ENCODE measurements around the gene PRX. TPM values are rescaled to one million over a fixed set of nuclear protein-coding genes. Genes with fewer than 3 reads are reported as not detected.

The PRX gene
- total and polyA plus RNA-seq, 9 of the 15 experiments (the other 6 are each of a cell fraction or from before 2014, with no cell fraction given) = 0.65 to 3.5 (median 1.7) TPM; not detected in 2

DNA sequence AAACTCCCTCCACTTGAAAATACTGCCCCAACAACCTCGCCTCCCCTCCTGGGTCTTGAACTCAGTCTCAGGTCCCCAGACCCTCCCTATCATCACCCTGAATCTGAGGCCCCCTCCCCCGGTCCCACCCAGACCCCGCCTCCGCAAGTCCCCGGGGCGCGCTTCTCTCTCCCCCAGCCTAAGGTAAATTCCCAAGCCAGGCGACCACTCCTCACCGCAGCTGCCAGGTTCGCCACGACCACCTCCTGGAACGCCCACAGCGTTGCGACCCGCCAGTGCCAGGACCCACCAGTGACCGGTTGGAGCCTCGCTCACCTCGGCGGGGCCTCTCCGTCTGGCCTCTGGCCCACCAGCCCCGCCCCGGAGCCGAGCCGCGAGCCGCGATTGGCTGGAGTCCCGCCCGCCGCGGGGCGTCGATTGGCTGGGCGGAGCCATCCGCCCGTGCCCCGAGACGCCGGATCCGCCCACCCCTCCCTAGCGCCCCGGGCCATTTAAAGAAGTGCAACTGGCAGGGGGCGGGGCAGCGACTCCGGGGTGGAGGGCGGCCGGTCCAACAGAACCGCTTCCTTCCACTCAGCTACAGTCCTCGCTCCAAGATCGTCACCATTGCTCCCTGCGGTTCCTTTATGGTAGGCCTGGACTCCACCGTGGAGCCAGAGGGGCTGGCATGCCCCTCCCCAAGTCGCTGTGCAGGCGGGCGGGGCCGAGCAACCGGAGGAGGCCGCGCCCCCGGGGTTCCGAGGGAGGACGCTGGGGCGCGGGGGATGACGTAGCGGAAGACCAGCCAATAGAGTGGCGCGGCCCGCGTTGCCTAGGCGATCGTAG lies 31.0 kb upstream of the PRX start, which contains the start of gene SERTAD3 (continued):
- TF ChIP-seq, protein P1, sequence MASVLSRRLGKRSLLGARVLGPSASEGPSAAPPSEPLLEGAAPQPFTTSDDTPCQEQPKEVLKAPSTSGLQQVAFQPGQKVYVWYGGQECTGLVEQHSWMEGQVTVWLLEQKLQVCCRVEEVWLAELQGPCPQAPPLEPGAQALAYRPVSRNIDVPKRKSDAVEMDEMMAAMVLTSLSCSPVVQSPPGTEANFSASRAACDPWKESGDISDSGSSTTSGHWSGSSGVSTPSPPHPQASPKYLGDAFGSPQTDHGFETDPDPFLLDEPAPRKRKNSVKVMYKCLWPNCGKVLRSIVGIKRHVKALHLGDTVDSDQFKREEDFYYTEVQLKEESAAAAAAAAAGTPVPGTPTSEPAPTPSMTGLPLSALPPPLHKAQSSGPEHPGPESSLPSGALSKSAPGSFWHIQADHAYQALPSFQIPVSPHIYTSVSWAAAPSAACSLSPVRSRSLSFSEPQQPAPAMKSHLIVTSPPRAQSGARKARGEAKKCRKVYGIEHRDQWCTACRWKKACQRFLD (CRISPR knock-in tag; IDR thresholded peaks at IDR 0.05) = 0 out of 2 replicates have a peak, but pooled peaks have one; percentile 21
- TF ChIP-seq HOXB6 (CRISPR knock-in tag; IDR thresholded peaks at IDR 0.05; ENCODE audit: borderline replicate concordance) = no peak
- TF ChIP-seq SUPT5H (IDR thresholded peaks at IDR 0.05) = peak; percentile 91
- peak; percentile 81 for TF ChIP-seq ATF1 (CRISPR knock-in tag; IDR thresholded peaks at IDR 0.05)
- TF ChIP-seq ATF1 (tag; IDR thresholded peaks at IDR 0.05) = peak; percentile 95
- no peak for TF ChIP-seq ZNF778 (CRISPR knock-in tag; IDR thresholded peaks at IDR 0.05)
- TF ChIP-seq EGR1 (conservative IDR thresholded peaks at IDR 0.05) = peak; percentile 56
- TF ChIP-seq GATAD2A (IDR thresholded peaks at IDR 0.05) = no peak
- no peak for TF ChIP-seq RBM22 (IDR thresholded peaks at IDR 0.05; ENCODE audit: low read depth, low read length, poor library complexity, severe bottlenecking)
- no peak for TF ChIP-seq PHTF2 (CRISPR knock-in tag; IDR thresholded peaks at IDR 0.05)
- TF ChIP-seq, protein P2, sequence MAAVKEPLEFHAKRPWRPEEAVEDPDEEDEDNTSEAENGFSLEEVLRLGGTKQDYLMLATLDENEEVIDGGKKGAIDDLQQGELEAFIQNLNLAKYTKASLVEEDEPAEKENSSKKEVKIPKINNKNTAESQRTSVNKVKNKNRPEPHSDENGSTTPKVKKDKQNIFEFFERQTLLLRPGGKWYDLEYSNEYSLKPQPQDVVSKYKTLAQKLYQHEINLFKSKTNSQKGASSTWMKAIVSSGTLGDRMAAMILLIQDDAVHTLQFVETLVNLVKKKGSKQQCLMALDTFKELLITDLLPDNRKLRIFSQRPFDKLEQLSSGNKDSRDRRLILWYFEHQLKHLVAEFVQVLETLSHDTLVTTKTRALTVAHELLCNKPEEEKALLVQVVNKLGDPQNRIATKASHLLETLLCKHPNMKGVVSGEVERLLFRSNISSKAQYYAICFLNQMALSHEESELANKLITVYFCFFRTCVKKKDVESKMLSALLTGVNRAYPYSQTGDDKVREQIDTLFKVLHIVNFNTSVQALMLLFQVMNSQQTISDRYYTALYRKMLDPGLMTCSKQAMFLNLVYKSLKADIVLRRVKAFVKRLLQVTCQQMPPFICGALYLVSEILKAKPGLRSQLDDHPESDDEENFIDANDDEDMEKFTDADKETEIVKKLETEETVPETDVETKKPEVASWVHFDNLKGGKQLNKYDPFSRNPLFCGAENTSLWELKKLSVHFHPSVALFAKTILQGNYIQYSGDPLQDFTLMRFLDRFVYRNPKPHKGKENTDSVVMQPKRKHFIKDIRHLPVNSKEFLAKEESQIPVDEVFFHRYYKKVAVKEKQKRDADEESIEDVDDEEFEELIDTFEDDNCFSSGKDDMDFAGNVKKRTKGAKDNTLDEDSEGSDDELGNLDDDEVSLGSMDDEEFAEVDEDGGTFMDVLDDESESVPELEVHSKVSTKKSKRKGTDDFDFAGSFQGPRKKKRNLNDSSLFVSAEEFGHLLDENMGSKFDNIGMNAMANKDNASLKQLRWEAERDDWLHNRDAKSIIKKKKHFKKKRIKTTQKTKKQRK (IDR thresholded peaks at IDR 0.05; ENCODE audit: borderline replicate concordance, low read depth, low read length) = no peak
- TF ChIP-seq, protein P3, sequence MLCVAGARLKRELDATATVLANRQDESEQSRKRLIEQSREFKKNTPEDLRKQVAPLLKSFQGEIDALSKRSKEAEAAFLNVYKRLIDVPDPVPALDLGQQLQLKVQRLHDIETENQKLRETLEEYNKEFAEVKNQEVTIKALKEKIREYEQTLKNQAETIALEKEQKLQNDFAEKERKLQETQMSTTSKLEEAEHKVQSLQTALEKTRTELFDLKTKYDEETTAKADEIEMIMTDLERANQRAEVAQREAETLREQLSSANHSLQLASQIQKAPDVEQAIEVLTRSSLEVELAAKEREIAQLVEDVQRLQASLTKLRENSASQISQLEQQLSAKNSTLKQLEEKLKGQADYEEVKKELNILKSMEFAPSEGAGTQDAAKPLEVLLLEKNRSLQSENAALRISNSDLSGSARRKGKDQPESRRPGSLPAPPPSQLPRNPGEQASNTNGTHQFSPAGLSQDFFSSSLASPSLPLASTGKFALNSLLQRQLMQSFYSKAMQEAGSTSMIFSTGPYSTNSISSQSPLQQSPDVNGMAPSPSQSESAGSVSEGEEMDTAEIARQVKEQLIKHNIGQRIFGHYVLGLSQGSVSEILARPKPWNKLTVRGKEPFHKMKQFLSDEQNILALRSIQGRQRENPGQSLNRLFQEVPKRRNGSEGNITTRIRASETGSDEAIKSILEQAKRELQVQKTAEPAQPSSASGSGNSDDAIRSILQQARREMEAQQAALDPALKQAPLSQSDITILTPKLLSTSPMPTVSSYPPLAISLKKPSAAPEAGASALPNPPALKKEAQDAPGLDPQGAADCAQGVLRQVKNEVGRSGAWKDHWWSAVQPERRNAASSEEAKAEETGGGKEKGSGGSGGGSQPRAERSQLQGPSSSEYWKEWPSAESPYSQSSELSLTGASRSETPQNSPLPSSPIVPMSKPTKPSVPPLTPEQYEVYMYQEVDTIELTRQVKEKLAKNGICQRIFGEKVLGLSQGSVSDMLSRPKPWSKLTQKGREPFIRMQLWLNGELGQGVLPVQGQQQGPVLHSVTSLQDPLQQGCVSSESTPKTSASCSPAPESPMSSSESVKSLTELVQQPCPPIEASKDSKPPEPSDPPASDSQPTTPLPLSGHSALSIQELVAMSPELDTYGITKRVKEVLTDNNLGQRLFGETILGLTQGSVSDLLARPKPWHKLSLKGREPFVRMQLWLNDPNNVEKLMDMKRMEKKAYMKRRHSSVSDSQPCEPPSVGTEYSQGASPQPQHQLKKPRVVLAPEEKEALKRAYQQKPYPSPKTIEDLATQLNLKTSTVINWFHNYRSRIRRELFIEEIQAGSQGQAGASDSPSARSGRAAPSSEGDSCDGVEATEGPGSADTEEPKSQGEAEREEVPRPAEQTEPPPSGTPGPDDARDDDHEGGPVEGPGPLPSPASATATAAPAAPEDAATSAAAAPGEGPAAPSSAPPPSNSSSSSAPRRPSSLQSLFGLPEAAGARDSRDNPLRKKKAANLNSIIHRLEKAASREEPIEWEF (CRISPR knock-in tag; IDR thresholded peaks at IDR 0.05) = no peak
- TF ChIP-seq KLF1 (tag; IDR thresholded peaks at IDR 0.05) = peak; percentile 61; the same call in 1 of the 2 replicates
- no peak for TF ChIP-seq ZNF76 (CRISPR knock-in tag; IDR thresholded peaks at IDR 0.05; ENCODE audit: borderline replicate concordance)
- TF ChIP-seq XRCC4 (IDR thresholded peaks at IDR 0.05; ENCODE audit: extremely low read depth, insufficient read depth, insufficient read length) = no peak
- TF ChIP-seq, protein P4, sequence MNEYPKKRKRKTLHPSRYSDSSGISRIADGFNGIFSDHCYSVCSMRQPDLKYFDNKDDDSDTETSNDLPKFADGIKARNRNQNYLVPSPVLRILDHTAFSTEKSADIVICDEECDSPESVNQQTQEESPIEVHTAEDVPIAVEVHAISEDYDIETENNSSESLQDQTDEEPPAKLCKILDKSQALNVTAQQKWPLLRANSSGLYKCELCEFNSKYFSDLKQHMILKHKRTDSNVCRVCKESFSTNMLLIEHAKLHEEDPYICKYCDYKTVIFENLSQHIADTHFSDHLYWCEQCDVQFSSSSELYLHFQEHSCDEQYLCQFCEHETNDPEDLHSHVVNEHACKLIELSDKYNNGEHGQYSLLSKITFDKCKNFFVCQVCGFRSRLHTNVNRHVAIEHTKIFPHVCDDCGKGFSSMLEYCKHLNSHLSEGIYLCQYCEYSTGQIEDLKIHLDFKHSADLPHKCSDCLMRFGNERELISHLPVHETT (CRISPR knock-in tag; conservative IDR thresholded peaks at IDR 0.05 in 1 of 2, IDR thresholded peaks at IDR 0.05 in 1 of 2) = 0 out of 4 replicates have a peak, but pooled peaks of 1 of the 2 experiments have one; percentile 52
